T-cell (primary cell): ENCODE measurements around the gene OFD1. TPM values are rescaled to one million over a fixed set of nuclear protein-coding genes. Genes with fewer than 3 reads are reported as not detected.
"Not testable (repeated sequence)": the region's sequence is repeated elsewhere in the genome, so short reads cannot be mapped to it uniquely, and the experiment has no call there.

Source experiments
- ATAC-seq, 4 experiments: fragments of 200-7000 bp in 3 of 4; fragments of 150-1000 bp in 1 of 4; cut with Tn5 transposase; replicated peaks in 1 of 4; 1 replicate in 3 of 4; 2 replicates in 1 of 4; pipeline ENCODE4 v1.10.0; 2021; ENCODE audit warnings: moderate library complexity in 3 of 4, mild to moderate bottlenecking in 2 of 4, moderate number of reproducible peaks in 1 of 4
- CTCF ChIA-PET, 2 donors: fragments of 300-600 bp; sonication (Branson Sonifier 250); formaldehyde crosslinking; loops; one replicate each; lab custom pipeline; 2022; ENCODE audit warnings: antibody characterized with exemption in 2 of 2; lab: Charles Lee
- POLR2A ChIA-PET, 2 donors: fragments of 300-600 bp; sonication (Branson Sonifier 250); formaldehyde crosslinking; loops; one replicate each; lab custom pipeline; 2022; ENCODE audit warnings: antibody characterized with exemption in 2 of 2; lab: Charles Lee
- DNase-seq, 35 experiments: peaks; one replicate each; pipeline versions ENCODE4 v3.0.0 to v3.0.0-alpha.2; 2013 to 2023
- H3K27ac ChIP-seq: one replicate; pipeline ENCODE4 v1.5.1; 2013; ENCODE audit warnings: low read length
- H3K27me3 ChIP-seq, 2 experiments: replicated peaks in 1 of 2; 1 replicate in 1 of 2; 2 replicates in 1 of 2; pipeline versions ENCODE4 v1.6.1 to v1.7.0; 2013; ENCODE audit warnings: low read length in 1 of 2, mixed read lengths in 1 of 2; ENCODE audit not compliant: control insufficient read depth in 2 of 2, insufficient read depth in 2 of 2; ENCODE audit errors: extremely low read depth in 1 of 2
- H3K36me3 ChIP-seq, 2 donors: 1 replicate in 1 of 2; 2 replicates in 1 of 2; pipeline versions ENCODE4 v1.6.1 to v1.7.0; 2013; ENCODE audit warnings: low read length in 1 of 2; ENCODE audit not compliant: control insufficient read depth in 2 of 2, insufficient read depth in 1 of 2; ENCODE audit errors: extremely low read depth in 1 of 2
- H3K4me1 ChIP-seq, 2 experiments: 1 replicate in 1 of 2; 2 replicates in 1 of 2; pipeline versions ENCODE4 v1.6.1 to v1.7.0; 2013; ENCODE audit warnings: low read length in 2 of 2, mixed read lengths in 1 of 2; ENCODE audit not compliant: insufficient read depth in 2 of 2, control insufficient read depth in 1 of 2; ENCODE audit errors: extremely low read depth in 1 of 2
- H3K4me3 ChIP-seq, 2 donors: 1 replicate in 1 of 2; 2 replicates in 1 of 2; pipeline versions ENCODE4 v1.5.1 to v1.7.0; 2013; ENCODE audit warnings: mild to moderate bottlenecking in 2 of 2, low read length in 1 of 2, moderate library complexity in 1 of 2; ENCODE audit not compliant: control insufficient read depth in 1 of 2; ENCODE audit errors: extremely low read depth in 1 of 2
- H3K9me3 ChIP-seq: 2 replicates; pipeline ENCODE4 v1.7.0; 2013
- H3K27ac Mint-ChIP-seq, 2 donors: one replicate each; pipeline ENCODE4 v1.8.0; 2020 to 2021; ENCODE audit warnings: mild to moderate bottlenecking in 2 of 2, mixed read lengths in 2 of 2
- H3K27me3 Mint-ChIP-seq, 2 donors: one replicate each; pipeline ENCODE4 v1.8.0; 2021 to 2022; ENCODE audit warnings: mixed read lengths in 2 of 2
- H3K36me3 Mint-ChIP-seq: one replicate; pipeline ENCODE4 v1.8.0; 2021; ENCODE audit warnings: mixed read lengths
- H3K4me1 Mint-ChIP-seq, 3 donors: one replicate each; pipeline ENCODE4 v1.8.0; 2020 to 2022; ENCODE audit warnings: mixed read lengths in 3 of 3, mild to moderate bottlenecking in 1 of 3
- H3K4me3 Mint-ChIP-seq, 3 donors: one replicate each; pipeline ENCODE4 v1.8.0; 2020 to 2022; ENCODE audit warnings: mild to moderate bottlenecking in 3 of 3, mixed read lengths in 3 of 3, moderate library complexity in 3 of 3
- H3K9me3 Mint-ChIP-seq, 3 donors: one replicate each; pipeline ENCODE4 v1.8.0; 2020 to 2022; ENCODE audit warnings: mixed read lengths in 3 of 3
- WGBS: methylation state at CpG from one replicate; pipeline ENCODE4 v1.1.5; 2013; ENCODE audit warnings: missing lambda C conversion rate; ENCODE audit not compliant: insufficient coverage; 5-methylcytosine and 5-hydroxymethylcytosine counted together
- total RNA-seq, 35 experiments: library from RNA in 6 of 35; stranded (reverse) in 6 of 35; fragments of 120-200 nt in 1 of 35; gene quantifications; one replicate each; pipeline versions ENCODE4 v1.2.1 to v1.2.4 and lab custom pipeline; 2013 to 2026

OFD1 gene
- total RNA-seq, 5 donors from 2014 or later (not counting 1 experiment from before 2014, with no cell fraction given), result 78.8 to 96.8 (median 89.3) TPM

DNA sequence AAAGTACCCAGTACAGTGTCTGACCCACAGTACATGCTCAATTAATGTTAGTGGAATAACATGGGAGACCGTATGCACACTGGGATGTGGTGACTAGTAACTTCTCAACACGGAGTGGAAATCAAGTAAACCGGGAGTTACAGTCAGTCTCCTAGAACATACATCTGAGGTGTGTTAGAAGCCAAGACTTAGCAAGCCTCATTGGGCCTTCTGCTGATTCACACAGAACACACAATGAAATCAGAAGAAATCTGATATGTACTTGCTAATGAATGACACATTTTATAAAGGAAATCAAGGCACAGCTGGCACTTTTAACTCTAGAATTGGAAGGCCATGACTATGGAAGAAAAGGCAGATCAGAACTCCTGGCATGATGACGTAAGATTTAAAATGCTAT lies 13.2 kb upstream of the OFD1 start:
- H3K27me3 ChIP-seq, result no peaks in the 10 kb centered on the region
- H3K9me3 ChIP-seq, result no peaks in the 10 kb centered on the region
- POLR2A ChIA-PET, result no interaction called here
- Mint-ChIP-seq H3K27me3 (peaks cover 0 to 7% of the 10 kb centered on the region in 2 donors), H3K4me3 (no peak overlapping the region), H3K27ac (peak overlapping the region in 1 of 2 donors; percentile 84), H3K4me1 (peaks cover 58 to 75% (median 69%) of the 10 kb centered on the region in 3 donors), H3K9me3 (no peaks in the 10 kb centered on the region), H3K36me3 (peaks cover 37% of the 10 kb centered on the region)
- peaks cover 0 to 7% of the 10 kb centered on the region in 2 donors for H3K36me3 ChIP-seq
- no peak overlapping the region for H3K4me3 ChIP-seq
- no CpG with 5 or more reads among the region's 4 CpGs for WGBS
- ATAC-seq, result no peak
- H3K27ac ChIP-seq, result no peak overlapping the region
- H3K4me1 ChIP-seq, result peaks cover 5 to 51% of the 10 kb centered on the region in 2 experiments
- CTCF ChIA-PET, result interaction anchor here in 1 of 2 donors (0.7 kb wide), 1 partner anchor 15 kb away, joined by 3 read pairs; no protein-coding TSS in a partner anchor
- DNase-seq, result no peak

DNA sequence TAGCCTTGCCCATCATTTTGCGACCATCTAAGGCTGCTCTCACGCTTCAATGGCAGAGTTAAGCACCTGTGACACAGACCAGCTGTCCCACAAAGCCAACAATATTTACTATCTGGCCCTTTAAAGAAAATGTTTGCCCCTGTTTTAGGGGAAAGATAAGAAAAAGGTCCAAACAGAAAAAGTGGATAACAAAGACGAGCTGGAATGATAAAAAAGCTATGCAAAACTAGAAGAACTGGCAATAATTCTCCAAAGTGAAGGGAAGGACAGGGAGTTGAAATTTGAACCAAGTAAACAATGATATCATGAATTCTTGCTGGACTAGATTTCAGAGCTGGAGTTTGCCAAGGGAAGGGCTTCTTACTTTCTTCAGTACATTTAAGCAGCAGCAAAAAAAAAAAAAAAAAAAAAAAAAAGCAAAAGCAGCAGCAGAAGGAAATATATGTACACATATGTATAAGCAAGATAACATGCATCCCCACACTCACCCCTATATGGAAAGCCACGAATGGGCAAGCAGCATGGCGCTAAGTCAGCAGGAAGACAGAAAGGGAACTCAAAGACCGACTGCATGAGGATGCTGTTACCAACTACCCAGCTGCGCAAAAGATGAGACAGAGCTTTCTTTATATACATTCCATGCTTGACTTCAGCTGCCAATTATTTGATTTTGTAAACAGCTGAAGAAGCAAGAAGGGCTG lies 12.6 kb upstream of the OFD1 start:
- ChIA-PET POLR2A (interaction anchor here in 1 of 2 donors (0.7 kb wide), 1 partner anchor 21 kb away, joined by 3 read pairs; no protein-coding TSS in a partner anchor), CTCF (interaction anchor here (0.6 to 0.7 kb wide), 2 partner anchors 36 to 199 kb away, joined by 3 to 4 read pairs; no protein-coding TSS in a partner anchor)
- Histone ChIP-seq H3K4me3 (no peak overlapping the region), H3K36me3 (peaks cover 0 to 7% of the 10 kb centered on the region in 2 donors), H3K27ac (no peak overlapping the region), H3K4me1 (peaks cover 5 to 48% of the 10 kb centered on the region in 2 experiments), H3K27me3 (no peaks in the 10 kb centered on the region), H3K9me3 (no peaks in the 10 kb centered on the region)
- Mint-ChIP-seq H3K36me3 (peaks cover 42% of the 10 kb centered on the region), H3K9me3 (no peaks in the 10 kb centered on the region), H3K27me3 (peaks cover 0 to 7% of the 10 kb centered on the region in 2 donors), H3K27ac (peak overlapping the region; percentile 76 to 84), H3K4me1 (peaks cover 62 to 78% (median 71%) of the 10 kb centered on the region in 3 donors), H3K4me3 (no peak overlapping the region)
- 20% methylated on average over 1 of the region's 7 CpGs for WGBS
- no peak for ATAC-seq
- DNase-seq, result no peak

DNA sequence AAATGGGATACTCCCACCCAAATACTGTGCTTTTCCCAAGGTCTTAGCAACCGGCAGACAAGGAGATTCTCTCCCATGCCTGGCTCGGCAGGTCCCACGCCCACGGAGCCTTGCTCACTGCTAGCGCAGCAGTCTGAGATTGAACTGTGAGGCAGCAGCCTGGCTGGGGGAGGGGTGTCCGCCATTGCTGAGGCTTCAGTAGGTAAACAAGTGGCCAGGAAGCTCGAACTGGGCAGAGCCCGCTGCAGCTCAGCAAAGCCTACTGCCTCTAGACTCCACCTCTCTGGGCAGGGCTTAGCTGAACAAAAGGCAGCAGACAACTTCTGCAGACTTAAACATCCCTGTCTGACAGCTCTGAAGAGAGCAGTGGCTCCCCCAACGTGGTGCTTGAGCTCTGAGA lies 9.7 kb upstream of the OFD1 start:
- H3K4me3 ChIP-seq, H3K9me3 Mint-ChIP-seq, H3K27me3 ChIP-seq, H3K27me3 Mint-ChIP-seq, H3K36me3 ChIP-seq, H3K27ac ChIP-seq, H3K9me3 ChIP-seq: not testable (repeated sequence)
- 0% methylated on average over 2 of the region's 9 CpGs for WGBS
- ChIA-PET CTCF (interaction anchor here (1.3 to 2.0 kb wide), 2 partner anchors 9 to 26 kb away, joined by 4 to 9 read pairs; partner anchors contain the start of genes OFD1 (in 1 of the 2) and TRAPPC2 (in 1 of the 2)), POLR2A (interaction anchor here (0.9 to 2.3 kb wide), 3 partner anchors 8 to 10 kb away, joined by 3 to 8 read pairs (median 3); partner anchors contain the start of genes OFD1 (in 2 of the 2) and TRAPPC2 (in 2 of the 2))
- H3K36me3 Mint-ChIP-seq, result peaks cover 55% of the 10 kb centered on the region
- H3K27ac Mint-ChIP-seq, result peak overlapping the region; percentile 83 to 91
- ATAC-seq, result peak; percentile 48 to 84 (median 72)
- peaks cover 0 to 22% of the 10 kb centered on the region in 2 experiments for H3K4me1 ChIP-seq
- peak overlapping the region; percentile 53 to 59 (median 54) for H3K4me3 Mint-ChIP-seq
- peaks cover 56 to 81% (median 77%) of the 10 kb centered on the region in 3 donors for H3K4me1 Mint-ChIP-seq
- peak; percentile 16 to 76 (median 58) for DNase-seq

DNA sequence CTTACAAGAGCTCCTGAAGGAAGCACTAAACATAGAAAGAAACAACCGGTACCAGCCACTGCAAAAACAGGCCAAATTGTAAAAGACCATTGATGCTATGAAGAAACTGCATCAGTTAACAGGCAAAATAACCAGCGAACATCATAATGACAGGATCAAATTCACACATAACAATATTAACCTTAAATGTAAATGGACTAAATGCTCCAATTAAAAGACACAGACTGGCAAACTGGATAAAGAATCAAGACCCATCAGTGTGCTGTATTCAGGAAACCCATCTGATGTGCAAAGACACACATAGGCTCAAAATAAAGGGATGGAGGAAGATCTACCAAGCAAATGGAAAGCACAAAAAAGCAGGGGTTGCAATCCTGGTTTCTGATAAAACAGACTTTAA lies 8.0 kb upstream of the OFD1 start:
- peaks cover 0 to 22% of the 10 kb centered on the region in 2 experiments for H3K4me1 ChIP-seq
- H3K27me3 Mint-ChIP-seq, H3K4me3 ChIP-seq, H3K27ac ChIP-seq, H3K36me3 ChIP-seq, H3K4me3 Mint-ChIP-seq, H3K9me3 Mint-ChIP-seq, ATAC-seq, POLR2A ChIA-PET, H3K9me3 ChIP-seq, DNase-seq, H3K27me3 ChIP-seq: not testable (repeated sequence)
- no CpG with 5 or more reads among the region's 2 CpGs for WGBS
- Mint-ChIP-seq H3K4me1 (peaks cover 48 to 86% (median 85%) of the 10 kb centered on the region in 3 donors), H3K36me3 (peaks cover 63% of the 10 kb centered on the region), H3K27ac (peak overlapping the region; percentile 83 to 91)
- CTCF ChIA-PET, result interaction anchor here in 1 of 2 donors (2.0 kb wide), 1 partner anchor 7 kb away, joined by 9 read pairs; the partner anchor contains the start of genes OFD1 and TRAPPC2

DNA sequence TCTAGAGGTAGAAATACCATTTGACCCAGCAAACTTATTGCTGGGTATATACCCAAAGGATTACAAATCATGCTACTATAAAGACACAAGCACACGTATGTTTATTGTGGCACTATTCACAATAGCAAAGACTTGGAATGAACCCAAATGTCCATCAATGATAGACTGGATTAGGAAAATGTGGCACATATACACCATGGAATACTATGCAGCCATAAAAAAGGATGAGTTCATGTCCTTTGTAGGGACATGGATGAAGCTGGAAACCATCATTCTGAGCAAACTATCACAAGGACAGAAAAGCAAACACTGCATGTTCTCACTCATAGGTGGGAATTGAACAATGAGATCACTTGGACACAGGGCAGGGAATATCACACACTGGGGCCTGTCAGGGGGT lies 4.0 kb upstream of the OFD1 start:
- H3K4me3 Mint-ChIP-seq, CTCF ChIA-PET: not testable (repeated sequence)
- peaks cover 54% of the 10 kb centered on the region for H3K36me3 Mint-ChIP-seq

DNA sequence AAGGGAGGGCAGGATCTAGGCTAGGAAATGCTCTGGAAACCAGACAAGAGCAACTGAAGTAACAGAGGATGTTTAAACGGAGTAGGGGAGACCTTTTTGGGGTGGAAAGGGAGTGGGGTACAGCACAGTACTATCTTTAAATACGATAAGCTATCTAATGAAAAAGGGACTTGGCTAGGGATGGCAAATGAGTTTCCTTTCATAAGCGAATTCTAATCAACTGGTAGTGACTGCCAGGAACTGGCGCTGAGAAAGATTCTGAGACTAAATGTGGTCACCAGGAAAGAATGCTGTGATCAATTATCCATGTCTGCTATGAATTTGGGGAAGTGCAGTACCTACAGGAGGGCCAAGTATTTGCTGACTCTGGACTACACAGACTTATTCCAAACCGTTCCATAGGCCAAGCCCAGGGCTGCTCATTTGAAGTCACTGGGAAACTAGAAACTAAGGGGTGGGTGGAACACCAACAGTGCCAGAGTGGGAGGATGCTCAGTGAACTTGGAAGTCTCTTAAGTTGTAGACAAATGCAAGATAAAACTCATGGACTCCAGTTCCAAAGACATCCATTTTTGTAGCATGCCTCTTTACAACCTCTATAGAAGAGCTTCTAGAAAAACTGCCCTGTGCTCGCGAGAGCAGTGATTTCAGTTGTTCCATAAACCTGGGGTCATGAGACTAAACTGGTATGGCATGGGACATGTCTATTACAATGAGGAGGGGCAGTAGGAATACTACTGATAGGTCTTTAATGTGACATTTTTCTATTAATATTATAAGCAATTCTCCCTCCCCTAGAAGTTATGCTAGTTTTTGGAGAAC lies 2.1 kb upstream of the OFD1 start:
- CTCF ChIA-PET, result no interaction called here
- Histone ChIP-seq H3K27me3 (no peaks in the 10 kb centered on the region), H3K27ac (no peak overlapping the region), H3K4me1 (peaks cover 12% of the 10 kb centered on the region in 2 experiments), H3K9me3 (no peaks in the 10 kb centered on the region), H3K36me3 (peaks cover 0 to 8% of the 10 kb centered on the region in 2 donors), H3K4me3 (no peak overlapping the region)
- WGBS, result 100% methylated on average over 2 of the region's 7 CpGs
- H3K4me3 Mint-ChIP-seq, result peak overlapping the region in 2 of 3 donors; percentile 20 to 57
- no peak for DNase-seq
- no peaks in the 10 kb centered on the region for H3K9me3 Mint-ChIP-seq
- no peak for ATAC-seq
- peak overlapping the region; percentile 70 to 91 for H3K27ac Mint-ChIP-seq
- peaks cover 40% of the 10 kb centered on the region for H3K36me3 Mint-ChIP-seq
- peaks cover 51 to 84% (median 80%) of the 10 kb centered on the region in 3 donors for H3K4me1 Mint-ChIP-seq
- POLR2A ChIA-PET, result interaction anchor here in 1 of 2 donors (1.0 kb wide), 1 partner anchor 17 kb away, joined by 6 read pairs; no protein-coding TSS in a partner anchor
- peaks cover 0 to 7% of the 10 kb centered on the region in 2 donors for H3K27me3 Mint-ChIP-seq

More for the DNA sequence above, 4.0 kb upstream of the OFD1 start:
- H3K9me3 Mint-ChIP-seq, H3K27ac ChIP-seq, POLR2A ChIA-PET, DNase-seq, H3K27ac Mint-ChIP-seq, H3K9me3 ChIP-seq, H3K27me3 Mint-ChIP-seq, ATAC-seq, H3K27me3 ChIP-seq, H3K4me3 ChIP-seq, H3K36me3 ChIP-seq: not testable (repeated sequence)
- WGBS, result no CpG with 5 or more reads among the region's 1 CpG
- peaks cover 58 to 87% (median 84%) of the 10 kb centered on the region in 3 donors for H3K4me1 Mint-ChIP-seq
- H3K4me1 ChIP-seq, result peaks cover 9 to 11% of the 10 kb centered on the region in 2 experiments
